NCI-H748 (cell line): ENCODE data around the gene METTL13.

ENCODE experiments used
- DNase-seq: peaks from one replicate; lab custom pipeline; 2025; ENCODE audit not compliant: unreplicated experiment; lab: John Stamatoyannopoulos, UW

METTL13 gene

GRCh38 chr1:171844381-171844780 lies 62.9 kb downstream of the METTL13 start:
- DNase-seq = no peak

GRCh38 chr1:171845998-171846397 lies 64.5 kb downstream of the METTL13 start:
- DNase-seq = no peak
